ELR (cell line): ENCODE measurements around the gene GTPBP1.

ENCODE experiments used
- DNase-seq: peaks from one replicate; pipeline ENCODE4 v3.0.0-alpha.2; 2015; ENCODE audit warnings: low read depth

Gene GTPBP1

GRCh38 chr22:38760477-38761201, 54.9 kb downstream of the GTPBP1 start:
- DNase-seq, result peak; percentile 65

GRCh38 chr22:38761202-38762162, 55.7 kb downstream of the GTPBP1 start:
- no peak for DNase-seq

- no peak for DNase-seq
Measured at GRCh38 chr22:38762551-38762983, 56.8 kb downstream of the GTPBP1 start.

- peak; percentile 86 for DNase-seq
Measured at GRCh38 chr22:38766076-38766777, 60.5 kb downstream of the GTPBP1 start.

- DNase-seq, result no peak
Measured at GRCh38 chr22:38767313-38767712, 61.6 kb downstream of the GTPBP1 start.

- DNase-seq, result no peak
Measured at GRCh38 chr22:38768036-38768435, 62.3 kb downstream of the GTPBP1 start.

- no peak for DNase-seq
Measured at GRCh38 chr22:38770257-38770949, 64.7 kb downstream of the GTPBP1 start.

- DNase-seq, result no peak
Measured at GRCh38 chr22:38772623-38772873, 66.8 kb downstream of the GTPBP1 start.

- no peak for DNase-seq
Measured at GRCh38 chr22:38773363-38773946, 67.7 kb downstream of the GTPBP1 start.

- DNase-seq, result no peak
Measured at GRCh38 chr22:38774496-38775166, 68.9 kb downstream of the GTPBP1 start.

- no peak for DNase-seq
Measured at GRCh38 chr22:38775656-38776055, 69.9 kb downstream of the GTPBP1 start.

GRCh38 chr22:38776086-38776485, 70.3 kb downstream of the GTPBP1 start:
- DNase-seq, result no peak

GRCh38 chr22:38777087-38777671, 71.4 kb downstream of the GTPBP1 start:
- no peak for DNase-seq

GRCh38 chr22:38781033-38781432, 75.3 kb downstream of the GTPBP1 start:
- no peak for DNase-seq

GRCh38 chr22:38782402-38783094, 76.8 kb downstream of the GTPBP1 start:
- DNase-seq, result peak; percentile 53
